Measurements from ENCODE around the gene LRCH1.

DNA sequence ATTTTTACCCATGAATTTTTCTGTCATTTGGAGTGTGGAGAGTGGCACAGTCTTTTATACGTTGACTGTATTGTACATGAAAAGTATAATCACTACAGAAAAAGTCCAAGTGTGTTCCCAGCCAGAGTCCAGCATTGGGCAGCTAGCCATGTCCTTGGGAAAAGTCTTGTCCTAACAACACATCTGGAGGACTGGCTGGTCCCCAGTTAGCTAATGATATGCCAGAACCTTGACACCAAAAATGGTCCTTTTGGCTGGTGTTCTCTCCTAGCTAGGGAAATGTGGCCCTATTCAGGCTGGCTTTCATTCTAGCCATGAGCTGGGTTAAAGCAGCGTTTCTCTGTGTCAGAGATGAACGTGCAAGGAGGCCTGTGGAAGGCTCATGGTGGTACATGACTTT lies 145.0 kb downstream of the LRCH1 start:
- TF ChIP-seq RCOR1 (IDR thresholded peaks at IDR 0.05; ENCODE audit: insufficient replicate concordance, low read length): no peak
- TF ChIP-seq, protein P1, sequence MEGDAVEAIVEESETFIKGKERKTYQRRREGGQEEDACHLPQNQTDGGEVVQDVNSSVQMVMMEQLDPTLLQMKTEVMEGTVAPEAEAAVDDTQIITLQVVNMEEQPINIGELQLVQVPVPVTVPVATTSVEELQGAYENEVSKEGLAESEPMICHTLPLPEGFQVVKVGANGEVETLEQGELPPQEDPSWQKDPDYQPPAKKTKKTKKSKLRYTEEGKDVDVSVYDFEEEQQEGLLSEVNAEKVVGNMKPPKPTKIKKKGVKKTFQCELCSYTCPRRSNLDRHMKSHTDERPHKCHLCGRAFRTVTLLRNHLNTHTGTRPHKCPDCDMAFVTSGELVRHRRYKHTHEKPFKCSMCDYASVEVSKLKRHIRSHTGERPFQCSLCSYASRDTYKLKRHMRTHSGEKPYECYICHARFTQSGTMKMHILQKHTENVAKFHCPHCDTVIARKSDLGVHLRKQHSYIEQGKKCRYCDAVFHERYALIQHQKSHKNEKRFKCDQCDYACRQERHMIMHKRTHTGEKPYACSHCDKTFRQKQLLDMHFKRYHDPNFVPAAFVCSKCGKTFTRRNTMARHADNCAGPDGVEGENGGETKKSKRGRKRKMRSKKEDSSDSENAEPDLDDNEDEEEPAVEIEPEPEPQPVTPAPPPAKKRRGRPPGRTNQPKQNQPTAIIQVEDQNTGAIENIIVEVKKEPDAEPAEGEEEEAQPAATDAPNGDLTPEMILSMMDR (conservative IDR thresholded peaks at IDR 0.05; ENCODE audit: low read depth, low read length): no peak
- TF ChIP-seq, protein P2, sequence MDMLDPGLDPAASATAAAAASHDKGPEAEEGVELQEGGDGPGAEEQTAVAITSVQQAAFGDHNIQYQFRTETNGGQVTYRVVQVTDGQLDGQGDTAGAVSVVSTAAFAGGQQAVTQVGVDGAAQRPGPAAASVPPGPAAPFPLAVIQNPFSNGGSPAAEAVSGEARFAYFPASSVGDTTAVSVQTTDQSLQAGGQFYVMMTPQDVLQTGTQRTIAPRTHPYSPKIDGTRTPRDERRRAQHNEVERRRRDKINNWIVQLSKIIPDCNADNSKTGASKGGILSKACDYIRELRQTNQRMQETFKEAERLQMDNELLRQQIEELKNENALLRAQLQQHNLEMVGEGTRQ (IDR thresholded peaks at IDR 0.05; ENCODE audit: low read depth, low read length): no peak
- TF ChIP-seq SMC3 (IDR thresholded peaks at IDR 0.05; ENCODE audit: low read depth, low read length): no peak
- TF ChIP-seq BHLHE40 (IDR thresholded peaks at IDR 0.05; ENCODE audit: low read depth, low read length): no peak
- no peak for TF ChIP-seq RFX5 (IDR thresholded peaks at IDR 0.05; ENCODE audit: low read depth, low read length)
- no peak for TF ChIP-seq MAZ (IDR thresholded peaks at IDR 0.05; ENCODE audit: borderline replicate concordance, low read depth, low read length)
- no peak for TF ChIP-seq CEBPB (IDR thresholded peaks at IDR 0.05; ENCODE audit: low read depth, low read length)
- no peak for TF ChIP-seq POLR2A (IDR thresholded peaks at IDR 0.05; ENCODE audit: low read depth, low read length)
- TF ChIP-seq RAD21 (IDR thresholded peaks at IDR 0.05; ENCODE audit: low read length): no peak
- TF ChIP-seq NFE2L2 (IDR thresholded peaks at IDR 0.05; ENCODE audit: low read depth, low read length): no peak
- TF ChIP-seq, protein P3, sequence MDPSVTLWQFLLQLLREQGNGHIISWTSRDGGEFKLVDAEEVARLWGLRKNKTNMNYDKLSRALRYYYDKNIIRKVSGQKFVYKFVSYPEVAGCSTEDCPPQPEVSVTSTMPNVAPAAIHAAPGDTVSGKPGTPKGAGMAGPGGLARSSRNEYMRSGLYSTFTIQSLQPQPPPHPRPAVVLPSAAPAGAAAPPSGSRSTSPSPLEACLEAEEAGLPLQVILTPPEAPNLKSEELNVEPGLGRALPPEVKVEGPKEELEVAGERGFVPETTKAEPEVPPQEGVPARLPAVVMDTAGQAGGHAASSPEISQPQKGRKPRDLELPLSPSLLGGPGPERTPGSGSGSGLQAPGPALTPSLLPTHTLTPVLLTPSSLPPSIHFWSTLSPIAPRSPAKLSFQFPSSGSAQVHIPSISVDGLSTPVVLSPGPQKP (IDR thresholded peaks at IDR 0.05; ENCODE audit: borderline replicate concordance, low read depth, low read length): no peak
